GM20000 (cell line): Measurements from ENCODE around the gene NUMBL.

Source experiments
- DNase-seq: peaks from one replicate; pipeline ENCODE4 v3.0.0; 2012; ENCODE audit warnings: low spot score
- CTCF ChIP-seq: IDR thresholded peaks from 2 replicates; pipeline ENCODE4 v1.5.1; 2012; ENCODE audit warnings: mild to moderate bottlenecking, control low read depth; ENCODE audit errors: extremely low read depth, missing control alignments

The NUMBL gene

GRCh38 chr19:40718774-40719391, 28.4 kb upstream of the NUMBL start:
- TF ChIP-seq CTCF = no peak
- DNase-seq = peak; percentile 40

GRCh38 chr19:40717880-40718773, 27.7 kb upstream of the NUMBL start:
- no peak for DNase-seq
- no peak for TF ChIP-seq CTCF

GRCh38 chr19:40717325-40717879, 27.0 kb upstream of the NUMBL start:
- DNase-seq = no peak
- TF ChIP-seq CTCF = no peak

GRCh38 chr19:40716482-40717324, 26.3 kb upstream of the NUMBL start, which contains the start of the genes COQ8B and ITPKC:
TSS of gene COQ8B (minus strand) at chr19:40716886. CDS start at chr19:40714632, 2,254 bp downstream.
TSS of gene ITPKC (plus strand) at chr19:40717112. CDS start at chr19:40717136, 24 bp downstream.
- peak; percentile 99 for DNase-seq

GRCh38 chr19:40716031-40716481, 25.6 kb upstream of the NUMBL start:
- DNase-seq = peak; percentile 46
- TF ChIP-seq CTCF = no peak

More at GRCh38 chr19:40716482-40717324, 26.3 kb upstream of the NUMBL start, which contains the start of the genes COQ8B and ITPKC:
- no peak for TF ChIP-seq CTCF

- peak; percentile 95 for DNase-seq
Measured at GRCh38 chr19:40714441-40715299, 24.2 kb upstream of the NUMBL start.

More at GRCh38 chr19:40714441-40715299, 24.2 kb upstream of the NUMBL start:
- TF ChIP-seq CTCF = no peak
